Suppressor macrophage treated with lipopolysaccharide for 4 hours (primary cell): Measurements from ENCODE around the gene JAZF1.
A peak's percentile ranks its signal among the peaks of the same experiment; 100 is the strongest.

Experiments
- DNase-seq: peaks from one replicate; pipeline ENCODE4 v3.0.0-alpha.2; 2020

JAZF1 gene

GRCh38 chr7:28096713-28097112, 83.9 kb downstream of the JAZF1 start:
- DNase-seq, result peak; percentile 71

GRCh38 chr7:28095231-28095630, 85.4 kb downstream of the JAZF1 start:
- DNase-seq, result peak; percentile 32

GRCh38 chr7:28093623-28094232, 86.9 kb downstream of the JAZF1 start:
- DNase-seq, result peak; percentile 79

GRCh38 chr7:28091190-28091589, 89.4 kb downstream of the JAZF1 start:
- no peak for DNase-seq

GRCh38 chr7:28088901-28089714, 91.5 kb downstream of the JAZF1 start:
- DNase-seq, result peak; percentile 46

- DNase-seq, result peak; percentile 80
Observed at GRCh38 chr7:28088032-28088431, 92.6 kb downstream of the JAZF1 start.

GRCh38 chr7:28086198-28086597, 94.4 kb downstream of the JAZF1 start:
- DNase-seq, result no peak

- no peak for DNase-seq
Observed at GRCh38 chr7:28083998-28084985, 96.3 kb downstream of the JAZF1 start.

- peak; percentile 87 for DNase-seq
Observed at GRCh38 chr7:28083164-28083997, 97.2 kb downstream of the JAZF1 start.

GRCh38 chr7:28082071-28082470, 98.5 kb downstream of the JAZF1 start:
- DNase-seq, result no peak

GRCh38 chr7:28081016-28081415, 99.6 kb downstream of the JAZF1 start:
- DNase-seq, result no peak

GRCh38 chr7:28078036-28078901, 102.3 kb downstream of the JAZF1 start:
- DNase-seq, result peak; percentile 72

GRCh38 chr7:28077616-28078015, 103.0 kb downstream of the JAZF1 start:
- no peak for DNase-seq

GRCh38 chr7:28076423-28077200, 104.0 kb downstream of the JAZF1 start:
- no peak for DNase-seq

GRCh38 chr7:28075674-28076358, 104.8 kb downstream of the JAZF1 start:
- no peak for DNase-seq

GRCh38 chr7:28072876-28073514, 107.6 kb downstream of the JAZF1 start:
- no peak for DNase-seq

GRCh38 chr7:28071570-28071969, 109.0 kb downstream of the JAZF1 start:
- DNase-seq, result no peak

- DNase-seq, result no peak
Observed at GRCh38 chr7:28070297-28071055, 110.1 kb downstream of the JAZF1 start.

GRCh38 chr7:28069807-28070206, 110.8 kb downstream of the JAZF1 start:
- DNase-seq, result no peak
